ENCODE results near the gene KLF16. TPM values are rescaled to one million over a fixed set of nuclear protein-coding genes. Genes with fewer than 3 reads are reported as not detected.

The KLF16 gene
- total RNA-seq, 1 experiment from 2014 or later, result 26.7 TPM

- H3K27ac ChIP-seq, result 0 out of 2 replicates have a peak overlapping the region, but pooled peaks have one; percentile 23
- BruUV-seq (replicated peaks), result no TSS peak
These were observed 10.4 kb upstream of the KLF16 start for GRCh38 chr19:1873524-1874473.

GRCh38 chr19:1872807-1873523, 9.6 kb upstream of the KLF16 start:
- Histone ChIP-seq H3K27ac (no peak overlapping the region), H3K4me1 (replicated peaks; ENCODE audit: insufficient read depth) (peaks cover 9% of the 10 kb centered on the region), H3K79me2 (ENCODE audit: low read depth) (peaks cover 38% of the 10 kb centered on the region), H4K20me1 (ENCODE audit: insufficient read depth) (no peaks in the 10 kb centered on the region), H3K27me3 (ENCODE audit: insufficient read depth, low read depth) (no peaks in the 10 kb centered on the region), H3K4me2 (no peak overlapping the region), H3K4me3 (no peak overlapping the region), H2AFZ (no peak overlapping the region), H3K9me3 (ENCODE audit: insufficient read depth, low read depth) (no peaks in the 10 kb centered on the region), H3F3A (ENCODE audit: insufficient read depth, low read depth) (peaks cover 4% of the 10 kb centered on the region; the same call in 1 of the 2 replicates), H3K36me3 (ENCODE audit: low read depth) (no peaks in the 10 kb centered on the region), H3K9me2 (ENCODE audit: insufficient read depth) (no peaks in the 10 kb centered on the region)
- intact Hi-C loops (cut with micrococcal nuclease; ENCODE audit: unreplicated experiment), result no loop called here
- TF ChIP-seq EZH2 (IDR thresholded peaks at IDR 0.05; ENCODE audit: low read depth) (no peak), CTCF (conservative IDR thresholded peaks at IDR 0.05) (no peak)
- CTCF ChIA-PET, result no interaction called here
- DNase-seq, result no peak
- BruUV-seq (replicated peaks), result no TSS peak
- POLR2A ChIA-PET (ENCODE audit: unreplicated experiment), result no interaction called here

More at GRCh38 chr19:1873524-1874473, 10.4 kb upstream of the KLF16 start:
- Histone ChIP-seq H3K4me2 (peak overlapping the region; percentile 97), H3K79me2 (ENCODE audit: low read depth) (peaks cover 38% of the 10 kb centered on the region), H4K20me1 (ENCODE audit: insufficient read depth) (no peaks in the 10 kb centered on the region), H2AFZ (no peak overlapping the region), H3K9me3 (ENCODE audit: insufficient read depth, low read depth) (no peaks in the 10 kb centered on the region), H3K4me1 (replicated peaks; ENCODE audit: insufficient read depth) (peaks cover 9% of the 10 kb centered on the region), H3K9me2 (ENCODE audit: insufficient read depth) (no peaks in the 10 kb centered on the region), H3K4me3 (peak overlapping the region; percentile 77; the same call in 1 of the 2 replicates), H3K27me3 (ENCODE audit: insufficient read depth, low read depth) (no peaks in the 10 kb centered on the region), H3F3A (ENCODE audit: insufficient read depth, low read depth) (peaks cover 4% of the 10 kb centered on the region; the same call in 1 of the 2 replicates), H3K36me3 (ENCODE audit: low read depth) (no peaks in the 10 kb centered on the region)
- DNase-seq, result no peak
- ChIA-PET POLR2A (ENCODE audit: unreplicated experiment) (interaction anchor here (0.6 kb wide), 1 partner anchor 383 kb away, joined by 9 read pairs; no protein-coding TSS in a partner anchor), CTCF (no interaction called here)
- intact Hi-C loops (cut with micrococcal nuclease; ENCODE audit: unreplicated experiment), result no loop called here
- TF ChIP-seq CTCF (conservative IDR thresholded peaks at IDR 0.05) (no peak), EZH2 (IDR thresholded peaks at IDR 0.05; ENCODE audit: low read depth) (no peak)

GRCh38 chr19:1871630-1872029, 8.3 kb upstream of the KLF16 start:
- BruUV-seq (replicated peaks), result no TSS peak
- Histone ChIP-seq H3F3A (ENCODE audit: insufficient read depth, low read depth) (peaks cover 4% of the 10 kb centered on the region; the same call in 1 of the 2 replicates), H3K9me3 (ENCODE audit: insufficient read depth, low read depth) (no peaks in the 10 kb centered on the region), H3K36me3 (ENCODE audit: low read depth) (no peaks in the 10 kb centered on the region), H3K4me2 (no peak overlapping the region), H3K4me1 (replicated peaks; ENCODE audit: insufficient read depth) (peaks cover 9% of the 10 kb centered on the region), H3K9me2 (ENCODE audit: insufficient read depth) (no peaks in the 10 kb centered on the region), H4K20me1 (ENCODE audit: insufficient read depth) (no peaks in the 10 kb centered on the region; the same call in 1 of the 2 replicates), H3K4me3 (no peak overlapping the region), H3K27ac (no peak overlapping the region), H3K79me2 (ENCODE audit: low read depth) (peaks cover 38% of the 10 kb centered on the region), H2AFZ (no peak overlapping the region), H3K27me3 (ENCODE audit: insufficient read depth, low read depth) (no peaks in the 10 kb centered on the region)
- POLR2A ChIA-PET (ENCODE audit: unreplicated experiment), result no interaction called here
- intact Hi-C loops (cut with micrococcal nuclease; ENCODE audit: unreplicated experiment), result no loop called here
- TF ChIP-seq EZH2 (IDR thresholded peaks at IDR 0.05; ENCODE audit: low read depth) (no peak), CTCF (conservative IDR thresholded peaks at IDR 0.05) (no peak)
- DNase-seq, result no peak
- CTCF ChIA-PET, result no interaction called here

Data from PC-9 (cell line).